SK-N-MC (cell line): Measurements from ENCODE around the gene MYRFL.

Experiments
- EZH2 ChIP-seq: fragments of 200-600 bp; sonication (generic); IDR thresholded peaks from one replicate; pipeline ENCODE4 v1.6.1; 2017; ENCODE audit warnings: antibody characterized with exemption
- POLR2AphosphoS5 ChIP-seq: IDR thresholded peaks from 2 replicates; pipeline ENCODE4 v1.6.1; 2012; ENCODE audit warnings: mild to moderate bottlenecking, low read depth, low read length, borderline replicate concordance

DNA sequence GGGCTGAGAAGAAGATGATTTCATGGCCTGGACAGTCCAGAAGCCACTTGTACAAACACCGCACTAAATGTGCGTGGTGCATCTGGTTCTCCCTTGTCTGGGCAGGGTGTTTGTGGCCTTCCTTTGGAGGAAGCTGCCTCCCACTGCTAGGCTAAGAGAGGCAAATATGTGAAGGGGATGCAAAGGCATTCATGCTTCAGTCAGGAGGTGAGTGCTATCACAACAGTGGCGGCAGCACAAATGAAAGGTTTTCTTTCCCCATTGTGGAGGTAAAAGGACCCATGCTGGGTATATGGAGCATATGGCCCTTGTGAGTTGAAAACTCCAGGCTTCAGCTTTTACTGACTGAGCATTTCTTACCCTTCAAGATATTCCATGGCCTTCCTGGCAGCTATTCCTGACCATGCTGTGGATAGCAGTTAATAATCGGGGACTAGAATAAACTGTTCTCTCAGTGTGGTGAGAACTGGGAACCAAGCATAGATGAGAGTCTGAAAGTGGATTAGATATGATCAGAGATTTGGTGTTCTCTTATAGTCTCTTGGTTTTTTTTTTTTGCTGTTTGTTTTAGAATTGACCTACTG lies 69.9 kb downstream of the MYRFL start:
- TF ChIP-seq EZH2 (no peak), POLR2AphosphoS5 (no peak)
